GM18870 (cell line): ENCODE results near the gene GRIK4.

ENCODE experiments used
- ATAC-seq: cut with Tn5 transposase; IDR thresholded peaks from one replicate; pipeline ENCODE4 v1.9.1; 2021; ENCODE audit warnings: moderate library complexity; ENCODE audit not compliant: unreplicated experiment

GRIK4 gene

GRCh38 chr11:120867988-120868387, 356.4 kb downstream of the GRIK4 start:
- no peak for ATAC-seq

GRCh38 chr11:120869097-120869496, 357.5 kb downstream of the GRIK4 start:
- no peak for ATAC-seq

GRCh38 chr11:120869516-120870011, 358.0 kb downstream of the GRIK4 start:
- no peak for ATAC-seq

GRCh38 chr11:120871194-120871593, 359.6 kb downstream of the GRIK4 start:
- no peak for ATAC-seq

- ATAC-seq: no peak
Measured at GRCh38 chr11:120871924-120872323, 360.4 kb downstream of the GRIK4 start.

GRCh38 chr11:120873966-120874735, 362.6 kb downstream of the GRIK4 start:
- no peak for ATAC-seq

GRCh38 chr11:120875986-120876385, 364.4 kb downstream of the GRIK4 start:
- ATAC-seq: no peak

GRCh38 chr11:120877746-120878365, 366.3 kb downstream of the GRIK4 start:
- ATAC-seq: no peak

- no peak for ATAC-seq
Measured at GRCh38 chr11:120878781-120879180, 367.2 kb downstream of the GRIK4 start.

- no peak for ATAC-seq
Measured at GRCh38 chr11:120880498-120881175, 369.1 kb downstream of the GRIK4 start.

- ATAC-seq: no peak
Measured at GRCh38 chr11:120881596-120881995, 370.0 kb downstream of the GRIK4 start.

GRCh38 chr11:120882175-120882574, 370.6 kb downstream of the GRIK4 start:
- no peak for ATAC-seq

- ATAC-seq: no peak
Measured at GRCh38 chr11:120883404-120884080, 372.0 kb downstream of the GRIK4 start.

- no peak for ATAC-seq
Measured at GRCh38 chr11:120884154-120885020, 372.8 kb downstream of the GRIK4 start.

- ATAC-seq: no peak
Measured at GRCh38 chr11:120890609-120891320, 379.2 kb downstream of the GRIK4 start.

GRCh38 chr11:120893440-120894201, 382.1 kb downstream of the GRIK4 start:
- peak; percentile 82 for ATAC-seq

GRCh38 chr11:120894202-120894985, 382.8 kb downstream of the GRIK4 start:
- no peak for ATAC-seq

- ATAC-seq: no peak
Measured at GRCh38 chr11:120896687-120897086, 385.1 kb downstream of the GRIK4 start.
